Measurements from ENCODE around the gene DAPL1.

DNA sequence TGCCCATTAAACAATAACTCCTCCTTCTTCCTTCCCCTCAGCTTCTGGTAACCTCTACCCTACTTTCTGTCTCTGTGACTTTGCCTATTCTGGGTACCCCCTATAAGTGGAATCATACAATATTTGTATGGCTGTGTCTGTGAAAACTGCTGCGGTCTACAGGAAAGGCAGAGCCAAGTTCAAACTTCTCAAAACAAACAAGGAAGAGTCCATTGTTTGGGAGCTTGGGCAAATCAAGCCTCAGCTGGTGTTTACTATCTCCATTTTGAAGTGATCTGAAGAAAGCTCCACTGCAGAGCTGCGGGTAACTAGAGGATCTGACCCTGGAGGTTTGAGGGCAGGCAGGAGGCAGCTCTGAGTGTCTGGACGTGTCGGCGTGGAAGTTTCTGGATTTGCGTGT is 48.6 kb upstream of the DAPL1 start:
- TF ChIP-seq CTCF (conservative IDR thresholded peaks at IDR 0.05) = no peak
- TF ChIP-seq EZH2 (IDR thresholded peaks at IDR 0.05; ENCODE audit: low read depth) = no peak
